ENCODE results near the gene ZFYVE28.

Gene ZFYVE28

GRCh38 chr4:2459589-2460349 is 41.3 kb upstream of the ZFYVE28 start:
- no peak for TF ChIP-seq EZH2phosphoT487 (IDR thresholded peaks at IDR 0.05; ENCODE audit: borderline replicate concordance, low read length)
- H3K9me3 ChIP-seq (ENCODE audit: control insufficient read depth, insufficient read depth, low read length), result no peaks in the 10 kb centered on the region
- H3K36me3 ChIP-seq (ENCODE audit: control insufficient read depth, low read length), result no peaks in the 10 kb centered on the region
- H3K9me2 ChIP-seq (replicated peaks; ENCODE audit: control insufficient read depth, low read length), result no peaks in the 10 kb centered on the region
- H3F3A ChIP-seq (ENCODE audit: control insufficient read depth, insufficient read depth), result peaks cover 3% of the 10 kb centered on the region; the same call in 1 of the 2 replicates
- no peak overlapping the region for H3K27ac ChIP-seq (ENCODE audit: low read depth, low read length)
- H3K4me2 ChIP-seq (ENCODE audit: low read length), result no peak overlapping the region
- peaks cover 19% of the 10 kb centered on the region for H3K27me3 ChIP-seq (ENCODE audit: control insufficient read depth, low read length)
- peaks cover 9% of the 10 kb centered on the region for H3K4me1 ChIP-seq (ENCODE audit: control insufficient read depth, low read length)
- H3K4me3 ChIP-seq (ENCODE audit: low read length), result no peak overlapping the region
- no peaks in the 10 kb centered on the region for H3K79me2 ChIP-seq (ENCODE audit: control insufficient read depth, low read length)
- peaks cover 3% of the 10 kb centered on the region; the same call in 1 of the 2 replicates for H4K20me1 ChIP-seq (ENCODE audit: control insufficient read depth, insufficient read depth, low read depth, low read length)

DNA sequence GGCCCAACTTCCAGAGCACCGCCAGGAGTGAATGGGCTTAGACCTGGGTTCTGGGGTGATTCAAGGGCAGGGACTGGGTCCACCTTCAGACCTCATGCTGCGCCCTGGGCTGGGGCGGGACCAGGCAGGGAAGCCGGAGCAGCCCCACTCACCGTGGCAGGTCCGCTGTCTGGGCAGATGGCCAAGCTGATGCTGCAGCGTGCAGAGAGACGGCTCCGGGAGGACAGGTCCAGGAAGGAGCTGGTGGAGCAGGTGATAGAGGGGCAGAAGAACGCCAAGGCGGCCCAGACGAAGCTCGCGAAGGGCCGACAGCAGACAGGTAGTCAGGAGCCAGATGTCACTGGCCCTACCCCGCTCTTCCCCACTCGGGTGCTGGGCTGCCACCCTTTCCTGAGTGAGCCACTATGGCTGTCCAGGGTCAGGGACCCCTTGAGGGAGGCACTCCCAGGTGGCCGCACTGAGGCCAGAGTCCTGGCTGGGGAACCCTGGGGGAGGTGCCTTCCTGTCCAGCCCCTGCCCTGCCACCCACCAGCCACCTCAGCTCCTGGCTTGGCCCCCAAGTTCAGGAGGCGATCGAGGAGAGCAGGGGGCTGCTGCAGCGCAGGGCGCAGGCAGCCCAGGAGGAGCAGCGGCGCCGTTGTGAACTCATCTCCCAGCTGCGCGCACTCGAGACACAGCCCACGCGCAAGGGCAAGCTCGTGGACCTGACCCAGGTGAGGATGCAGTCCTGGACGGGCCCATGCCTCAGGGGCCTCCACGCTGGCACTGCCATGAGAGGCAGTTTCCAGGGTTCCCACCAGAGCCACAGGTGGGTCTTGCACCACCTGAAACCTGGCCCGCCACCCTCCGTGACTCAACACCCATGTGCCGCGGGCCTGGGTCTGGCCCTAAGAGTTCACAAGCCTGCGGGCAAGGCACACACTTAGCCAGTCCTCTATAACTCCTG is 40.4 kb upstream of the ZFYVE28 start:
- Histone ChIP-seq H4K20me1 (ENCODE audit: control insufficient read depth, insufficient read depth, low read depth, low read length) (peaks cover 3% of the 10 kb centered on the region; the same call in 1 of the 2 replicates), H3K9me2 (replicated peaks; ENCODE audit: control insufficient read depth, low read length) (no peaks in the 10 kb centered on the region), H3K4me2 (ENCODE audit: low read length) (no peak overlapping the region), H3K4me1 (ENCODE audit: control insufficient read depth, low read length) (peaks cover 9% of the 10 kb centered on the region), H3K36me3 (ENCODE audit: control insufficient read depth, low read length) (no peaks in the 10 kb centered on the region), H3K9me3 (ENCODE audit: control insufficient read depth, insufficient read depth, low read length) (no peaks in the 10 kb centered on the region), H3K27me3 (ENCODE audit: control insufficient read depth, low read length) (peaks cover 18% of the 10 kb centered on the region), H3F3A (ENCODE audit: control insufficient read depth, insufficient read depth) (no peaks in the 10 kb centered on the region), H3K4me3 (ENCODE audit: low read length) (no peak overlapping the region), H3K79me2 (ENCODE audit: control insufficient read depth, low read length) (no peaks in the 10 kb centered on the region), H3K27ac (ENCODE audit: low read depth, low read length) (no peak overlapping the region)
- no peak for TF ChIP-seq CTCF (IDR thresholded peaks at IDR 0.05; ENCODE audit: low read depth, low read length, poor library complexity, severe bottlenecking)
- no peak for TF ChIP-seq EZH2phosphoT487 (IDR thresholded peaks at IDR 0.05; ENCODE audit: borderline replicate concordance, low read length)

DNA sequence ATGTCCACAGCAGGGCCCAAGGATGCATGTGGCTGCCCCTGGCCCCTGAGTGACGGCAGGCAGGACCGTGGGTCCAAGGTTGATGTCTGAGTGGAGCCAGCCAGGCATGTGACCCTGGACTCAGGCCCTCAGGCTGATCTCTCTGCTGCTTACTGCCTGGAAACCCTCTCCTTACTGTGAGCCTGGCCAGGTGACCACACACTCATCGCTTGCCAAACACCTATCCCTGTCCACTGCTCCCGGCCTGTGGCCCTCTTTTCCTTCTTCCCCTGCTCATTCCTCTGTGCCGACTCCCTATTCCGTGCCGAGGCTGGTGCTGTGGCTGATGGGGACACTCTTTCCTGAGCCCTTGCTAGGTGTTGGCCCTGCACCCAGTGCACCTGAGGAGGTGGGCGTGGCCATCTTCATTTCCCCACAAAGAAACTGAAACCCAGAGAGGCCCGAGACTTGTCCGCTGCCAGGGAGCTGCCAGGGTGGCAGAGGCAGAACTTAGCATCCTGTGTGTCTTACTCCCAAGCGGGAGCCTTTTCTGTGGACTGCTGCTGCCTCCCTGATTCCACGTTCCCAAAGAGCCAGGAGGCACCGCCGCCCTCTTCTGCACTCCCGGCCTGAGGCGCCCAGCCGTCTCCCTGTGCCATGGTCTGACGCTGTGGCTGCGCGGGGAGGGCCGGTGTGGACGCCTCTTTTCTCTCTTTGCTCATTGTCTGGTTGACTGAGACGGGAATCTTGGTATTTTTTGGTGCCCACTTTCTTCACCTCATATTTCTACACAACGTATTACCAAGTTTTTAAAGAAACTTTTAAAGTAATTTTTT is 39.2 kb upstream of the ZFYVE28 start:
- Histone ChIP-seq H3K9me2 (replicated peaks; ENCODE audit: control insufficient read depth, low read length) (no peaks in the 10 kb centered on the region), H3K4me3 (ENCODE audit: low read length) (no peak overlapping the region), H3K36me3 (ENCODE audit: control insufficient read depth, low read length) (no peaks in the 10 kb centered on the region), H3K27ac (ENCODE audit: low read depth, low read length) (no peak overlapping the region), H3F3A (ENCODE audit: control insufficient read depth, insufficient read depth) (no peaks in the 10 kb centered on the region), H3K79me2 (ENCODE audit: control insufficient read depth, low read length) (no peaks in the 10 kb centered on the region), H3K27me3 (ENCODE audit: control insufficient read depth, low read length) (peaks cover 8% of the 10 kb centered on the region), H3K9me3 (ENCODE audit: control insufficient read depth, insufficient read depth, low read length) (no peaks in the 10 kb centered on the region), H3K4me1 (ENCODE audit: control insufficient read depth, low read length) (peaks cover 5% of the 10 kb centered on the region), H3K4me2 (ENCODE audit: low read length) (no peak overlapping the region), H4K20me1 (ENCODE audit: control insufficient read depth, insufficient read depth, low read depth, low read length) (no peaks in the 10 kb centered on the region; the same call in 1 of the 2 replicates)
- no peak for TF ChIP-seq EZH2phosphoT487 (IDR thresholded peaks at IDR 0.05; ENCODE audit: borderline replicate concordance, low read length)
- TF ChIP-seq CTCF (IDR thresholded peaks at IDR 0.05; ENCODE audit: low read depth, low read length, poor library complexity, severe bottlenecking), result no peak
